Measurements from ENCODE around the gene ACAA1.
"Not testable (repeated sequence)": the region's sequence is repeated elsewhere in the genome, so short reads cannot be mapped to it uniquely, and the experiment has no call there.

ACAA1 gene

DNA sequence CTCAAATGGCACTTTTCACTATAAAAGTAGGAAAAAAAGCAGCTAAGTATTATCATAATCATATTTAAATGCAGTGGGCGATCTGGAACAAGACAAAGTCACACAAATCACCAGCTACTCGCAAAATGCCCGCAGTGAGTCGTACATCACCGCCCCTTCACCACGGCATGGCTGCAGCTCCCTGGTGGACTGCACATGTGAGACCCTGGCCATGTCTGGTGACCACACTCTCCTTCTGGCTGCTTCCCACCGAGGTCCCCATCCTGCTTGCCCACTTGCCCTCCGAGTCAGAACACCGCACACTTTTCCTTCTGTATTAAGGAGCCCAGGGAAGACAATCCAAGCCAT lies 38.6 kb downstream of the ACAA1 start:
- H3K4me3 Mint-ChIP-seq, result no peak overlapping the region

DNA sequence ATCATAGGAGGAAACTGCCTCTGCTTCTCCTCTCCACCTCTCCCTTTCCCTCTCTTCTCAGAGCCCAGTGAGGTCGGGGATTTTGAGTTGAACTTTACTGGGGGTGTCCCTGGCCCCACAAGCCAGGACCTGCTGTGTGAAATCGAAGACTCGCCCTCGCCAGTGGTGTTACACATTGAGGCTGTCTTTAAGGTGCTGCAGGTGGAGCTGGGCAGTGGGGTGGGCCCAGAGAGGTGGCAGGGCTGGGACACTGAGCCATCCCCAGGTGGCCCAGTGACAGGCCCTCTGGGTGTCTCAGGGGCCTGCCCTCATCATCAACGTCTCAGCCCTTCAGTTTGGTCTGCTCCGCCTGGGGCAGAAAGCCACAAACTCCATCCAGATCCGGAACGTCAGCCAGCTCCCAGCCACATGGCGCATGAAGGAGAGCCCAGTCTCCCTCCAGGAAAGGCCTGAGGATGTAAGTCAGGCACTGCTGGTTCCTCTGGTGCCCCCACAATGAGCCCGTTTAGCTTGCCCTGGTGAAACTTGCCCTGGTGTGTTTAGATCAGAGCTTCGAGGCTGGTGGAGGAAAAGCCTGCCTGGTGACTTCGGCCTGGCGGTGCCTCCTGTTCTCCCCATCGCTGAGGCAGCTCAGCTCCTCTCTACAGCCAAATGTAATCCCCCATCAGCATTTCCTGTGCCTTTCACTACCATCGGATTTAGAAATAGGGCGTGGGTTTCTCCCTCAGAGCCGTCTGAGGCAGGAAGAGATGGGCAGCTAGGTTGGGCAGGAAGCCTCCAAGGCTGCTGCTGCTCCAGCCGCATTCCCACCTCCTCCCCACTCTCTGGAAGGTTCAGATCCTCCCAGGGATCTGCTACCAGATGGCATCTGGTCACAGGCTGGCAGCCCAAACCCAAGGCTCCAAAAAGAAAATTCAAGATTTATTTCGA lies 39.2 kb downstream of the ACAA1 start:
- Mint-ChIP-seq H3K27ac (no peak overlapping the region), H3K36me3 (ENCODE audit: low read depth) (no peaks in the 10 kb centered on the region), H3K9me3 (no peaks in the 10 kb centered on the region), H3K4me1 (ENCODE audit: low read depth) (no peaks in the 10 kb centered on the region), H3K4me3 (no peak overlapping the region), H3K27me3 (ENCODE audit: low read depth) (peaks cover 6% of the 10 kb centered on the region)

More for the DNA sequence above, 38.6 kb downstream of the ACAA1 start:
- Mint-ChIP-seq H3K4me1 (ENCODE audit: low read depth) (no peaks in the 10 kb centered on the region), H3K27me3 (ENCODE audit: low read depth) (peaks cover 10% of the 10 kb centered on the region), H3K27ac (no peak overlapping the region), H3K36me3 (ENCODE audit: low read depth) (no peaks in the 10 kb centered on the region), H3K9me3 (no peaks in the 10 kb centered on the region)

GRCh38 chr3:38095669-38096483 lies 41.1 kb downstream of the ACAA1 start:
- Mint-ChIP-seq H3K36me3 (ENCODE audit: low read depth) (no peaks in the 10 kb centered on the region), H3K4me3 (no peak overlapping the region), H3K4me1 (ENCODE audit: low read depth) (no peaks in the 10 kb centered on the region), H3K27me3 (ENCODE audit: low read depth) (no peaks in the 10 kb centered on the region), H3K9me3 (no peaks in the 10 kb centered on the region), H3K27ac (no peak overlapping the region)

DNA sequence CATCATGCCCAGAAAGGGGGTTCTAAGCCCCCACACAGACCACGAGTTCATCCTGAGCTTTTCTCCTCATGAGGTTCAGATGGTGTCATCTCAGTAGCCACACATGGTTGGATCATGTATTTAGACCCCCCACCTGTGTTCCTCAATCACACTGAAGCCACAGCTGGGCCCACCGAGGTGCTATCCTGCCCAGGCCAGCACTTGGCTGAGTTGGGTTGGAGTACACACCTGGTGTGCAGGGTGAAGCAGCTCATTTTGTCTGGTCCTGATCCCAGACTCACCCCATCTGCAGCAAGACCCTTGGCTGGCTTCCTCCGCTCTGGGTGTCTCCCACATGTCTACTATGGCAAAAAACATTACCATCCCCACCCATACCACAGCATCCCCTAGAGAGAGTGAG lies 41.9 kb downstream of the ACAA1 start:
- Mint-ChIP-seq H3K27me3 (ENCODE audit: low read depth) (no peaks in the 10 kb centered on the region), H3K4me1 (ENCODE audit: low read depth) (no peaks in the 10 kb centered on the region), H3K36me3 (ENCODE audit: low read depth) (no peaks in the 10 kb centered on the region), H3K9me3 (no peaks in the 10 kb centered on the region), H3K27ac (no peak overlapping the region), H3K4me3 (no peak overlapping the region)

DNA sequence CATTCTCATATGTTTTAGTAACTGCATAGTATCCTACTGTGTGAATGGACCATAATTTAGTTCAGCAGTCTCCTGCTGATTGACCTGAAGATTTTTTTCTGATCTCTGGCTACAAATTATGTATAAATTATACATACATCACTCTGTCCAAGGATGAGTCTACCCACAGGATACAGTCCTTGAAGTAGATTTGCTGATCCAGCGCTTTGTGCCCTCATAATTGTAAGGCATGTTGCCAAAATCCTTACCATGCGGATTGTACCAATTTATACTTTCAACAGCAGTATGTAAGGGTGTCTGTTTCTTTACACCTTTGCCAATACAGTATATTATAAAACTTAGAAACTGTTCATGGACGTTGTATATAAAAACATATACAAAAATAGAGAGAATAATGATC lies 46.5 kb downstream of the ACAA1 start:
- no peak overlapping the region for H3K4me3 Mint-ChIP-seq
- no peaks in the 10 kb centered on the region for H3K27me3 Mint-ChIP-seq (ENCODE audit: low read depth)
- no peak overlapping the region for H3K27ac Mint-ChIP-seq
- H3K4me1 Mint-ChIP-seq (ENCODE audit: low read depth), result no peaks in the 10 kb centered on the region
- no peaks in the 10 kb centered on the region for H3K36me3 Mint-ChIP-seq (ENCODE audit: low read depth)
- H3K9me3 Mint-ChIP-seq, result no peaks in the 10 kb centered on the region

DNA sequence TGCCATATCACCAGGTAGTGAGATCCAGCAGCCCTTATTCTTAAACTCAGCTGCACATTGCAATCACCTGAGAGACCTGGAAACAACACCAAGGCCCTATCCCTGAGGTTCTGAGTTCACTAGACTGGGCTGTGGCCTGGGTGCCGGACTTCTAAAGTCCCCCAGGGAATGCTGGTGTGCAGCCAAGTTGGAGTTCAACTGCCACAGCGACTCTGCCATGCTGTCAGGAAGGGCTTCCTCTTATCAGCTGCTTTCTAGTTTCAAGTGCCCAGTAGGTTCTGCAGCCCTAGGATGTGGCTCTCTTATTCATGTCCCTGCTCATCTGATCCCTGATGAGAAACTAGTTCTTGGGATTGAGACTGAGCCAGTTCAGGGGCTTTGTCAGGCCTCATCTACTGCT lies 47.8 kb downstream of the ACAA1 start:
- H3K27ac Mint-ChIP-seq, result no peak overlapping the region
- H3K4me3 Mint-ChIP-seq, result no peak overlapping the region
- H3K36me3 Mint-ChIP-seq (ENCODE audit: low read depth), result peaks cover 2% of the 10 kb centered on the region

GRCh38 chr3:38088126-38089078 lies 48.5 kb downstream of the ACAA1 start:
- Mint-ChIP-seq H3K36me3 (ENCODE audit: low read depth) (peaks cover 5% of the 10 kb centered on the region), H3K4me3 (no peak overlapping the region), H3K4me1 (ENCODE audit: low read depth) (no peaks in the 10 kb centered on the region), H3K9me3 (peaks cover 11% of the 10 kb centered on the region), H3K27ac (no peak overlapping the region), H3K27me3 (ENCODE audit: low read depth) (no peaks in the 10 kb centered on the region)

More for the DNA sequence above, 47.8 kb downstream of the ACAA1 start:
- H3K27me3 Mint-ChIP-seq (ENCODE audit: low read depth), result no peaks in the 10 kb centered on the region
- H3K9me3 Mint-ChIP-seq, result peaks cover 7% of the 10 kb centered on the region
- no peaks in the 10 kb centered on the region for H3K4me1 Mint-ChIP-seq (ENCODE audit: low read depth)

DNA sequence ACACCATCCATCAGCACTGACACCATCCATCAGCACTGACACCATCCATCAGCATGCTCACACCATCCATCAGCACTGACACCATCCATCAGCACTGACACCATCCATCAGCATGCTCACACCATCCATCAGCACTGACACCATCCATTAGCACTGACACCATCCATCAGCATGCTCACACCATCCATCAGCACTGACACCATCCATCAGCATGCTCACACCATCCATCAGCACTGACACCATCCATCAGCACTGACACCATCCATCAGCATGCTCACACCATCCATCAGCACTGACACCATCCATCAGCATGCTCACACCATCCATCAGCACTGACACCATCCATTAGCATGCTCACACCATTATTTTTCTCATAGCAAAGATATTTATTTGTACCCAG lies 49.6 kb downstream of the ACAA1 start:
- not testable (repeated sequence) for H3K27me3 Mint-ChIP-seq (ENCODE audit: low read depth); H3K4me1 Mint-ChIP-seq (ENCODE audit: low read depth); H3K4me3 Mint-ChIP-seq; H3K27ac Mint-ChIP-seq; H3K36me3 Mint-ChIP-seq (ENCODE audit: low read depth)
- peaks cover 11% of the 10 kb centered on the region for H3K9me3 Mint-ChIP-seq

- no peaks in the 10 kb centered on the region for H3K27me3 Mint-ChIP-seq (ENCODE audit: low read depth)
- H3K27ac Mint-ChIP-seq, result no peak overlapping the region
- H3K9me3 Mint-ChIP-seq, result peaks cover 11% of the 10 kb centered on the region
- H3K4me3 Mint-ChIP-seq, result no peak overlapping the region
- no peaks in the 10 kb centered on the region for H3K4me1 Mint-ChIP-seq (ENCODE audit: low read depth)
- H3K36me3 Mint-ChIP-seq (ENCODE audit: low read depth), result peaks cover 5% of the 10 kb centered on the region
Measured at GRCh38 chr3:38086496-38086895, 50.4 kb downstream of the ACAA1 start.

GRCh38 chr3:38085943-38086324 lies 51.0 kb downstream of the ACAA1 start:
- Mint-ChIP-seq H3K27me3 (ENCODE audit: low read depth) (no peaks in the 10 kb centered on the region), H3K4me3 (no peak overlapping the region), H3K4me1 (ENCODE audit: low read depth) (no peaks in the 10 kb centered on the region), H3K36me3 (ENCODE audit: low read depth) (peaks cover 5% of the 10 kb centered on the region), H3K27ac (no peak overlapping the region), H3K9me3 (peaks cover 11% of the 10 kb centered on the region)

DNA sequence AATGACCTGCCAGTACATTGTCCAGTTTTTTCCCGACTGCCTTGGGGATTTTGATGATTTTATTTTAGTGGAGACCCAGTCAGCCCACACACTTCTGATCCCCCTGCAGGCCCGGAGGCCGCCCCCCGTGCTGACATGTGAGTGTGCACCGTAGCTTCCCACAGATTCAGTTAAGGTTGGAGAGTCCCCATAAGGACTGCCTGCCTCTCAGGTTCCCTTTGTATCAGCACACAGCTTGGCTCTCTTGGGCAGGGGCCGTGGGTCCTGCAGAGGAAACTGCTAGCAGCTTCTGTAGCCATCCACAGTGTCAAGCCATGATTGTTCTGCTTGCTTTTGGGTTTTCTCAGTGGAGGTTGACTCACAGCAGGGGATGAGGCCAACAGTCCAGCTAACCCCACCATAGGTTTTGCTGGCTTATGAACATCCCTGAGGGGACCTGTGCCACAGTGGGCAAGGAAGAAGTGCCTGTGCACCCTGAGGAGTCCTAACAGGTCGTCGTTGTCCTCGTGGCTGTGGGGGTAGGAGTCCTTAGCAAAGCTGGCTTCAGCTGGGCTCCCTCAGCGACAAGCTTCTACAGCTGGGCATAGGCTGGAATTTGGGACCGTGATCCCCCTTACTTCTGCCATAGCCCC lies 51.5 kb downstream of the ACAA1 start:
- no peaks in the 10 kb centered on the region for H3K4me1 Mint-ChIP-seq (ENCODE audit: low read depth)
- H3K9me3 Mint-ChIP-seq, result peaks cover 11% of the 10 kb centered on the region
- H3K36me3 Mint-ChIP-seq (ENCODE audit: low read depth), result peaks cover 5% of the 10 kb centered on the region
- H3K27me3 Mint-ChIP-seq (ENCODE audit: low read depth), result no peaks in the 10 kb centered on the region
- no peak overlapping the region for H3K4me3 Mint-ChIP-seq
- no peak overlapping the region for H3K27ac Mint-ChIP-seq

GRCh38 chr3:38084334-38085310 lies 52.3 kb downstream of the ACAA1 start:
- H3K4me3 Mint-ChIP-seq, result no peak overlapping the region

DNA sequence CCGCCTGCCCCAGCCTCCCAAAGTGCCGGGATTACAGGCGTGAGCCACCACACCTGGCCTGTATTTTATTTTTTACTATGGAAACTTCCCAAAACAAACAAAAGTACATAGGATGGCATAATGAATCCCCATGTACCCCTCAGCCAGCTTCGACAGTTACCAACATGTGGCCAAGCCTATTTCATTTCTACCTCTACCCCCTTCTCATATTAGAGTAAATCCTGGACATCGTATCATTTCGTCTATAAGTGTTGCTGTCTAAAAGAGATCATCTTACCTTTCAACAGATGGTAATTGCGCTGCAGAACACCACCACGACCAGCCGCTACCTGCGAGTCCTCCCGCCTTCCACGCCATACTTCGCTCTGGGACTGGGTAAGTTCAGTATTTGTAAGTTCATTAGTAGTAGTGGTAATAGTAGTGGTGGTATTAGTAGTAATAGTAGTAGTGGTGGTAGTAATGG lies 53.0 kb downstream of the ACAA1 start:
- Mint-ChIP-seq H3K27ac (peak overlapping the region; percentile 8), H3K4me3 (no peak overlapping the region), H3K27me3 (ENCODE audit: low read depth) (no peaks in the 10 kb centered on the region)

More at GRCh38 chr3:38084334-38085310, 52.3 kb downstream of the ACAA1 start:
- Mint-ChIP-seq H3K36me3 (ENCODE audit: low read depth) (peaks cover 5% of the 10 kb centered on the region), H3K27ac (peak overlapping the region; percentile 78), H3K9me3 (peaks cover 11% of the 10 kb centered on the region), H3K27me3 (ENCODE audit: low read depth) (no peaks in the 10 kb centered on the region), H3K4me1 (ENCODE audit: low read depth) (no peaks in the 10 kb centered on the region)

More for the DNA sequence above, 53.0 kb downstream of the ACAA1 start:
- H3K4me1 Mint-ChIP-seq (ENCODE audit: low read depth), result no peaks in the 10 kb centered on the region
- peaks cover 11% of the 10 kb centered on the region for H3K9me3 Mint-ChIP-seq
- H3K36me3 Mint-ChIP-seq (ENCODE audit: low read depth), result peaks cover 5% of the 10 kb centered on the region

All from T-helper 1 cell treated with Interleukin-12 subunit alpha and Interleukin-12 subunit beta and Interleukin-4 antibody, amounts not matched to agents 30 μg/mL and 1 μg/mL, for 36 hours (primary cell).